Smooth muscle cell of the brain vasculature (primary cell): ENCODE results near the gene CPSF4L.

Source experiments
- DNase-seq: peaks from one replicate; pipeline ENCODE4 v3.0.0-alpha.2; 2012; ENCODE audit warnings: low read depth, low spot score

CPSF4L gene

DNA sequence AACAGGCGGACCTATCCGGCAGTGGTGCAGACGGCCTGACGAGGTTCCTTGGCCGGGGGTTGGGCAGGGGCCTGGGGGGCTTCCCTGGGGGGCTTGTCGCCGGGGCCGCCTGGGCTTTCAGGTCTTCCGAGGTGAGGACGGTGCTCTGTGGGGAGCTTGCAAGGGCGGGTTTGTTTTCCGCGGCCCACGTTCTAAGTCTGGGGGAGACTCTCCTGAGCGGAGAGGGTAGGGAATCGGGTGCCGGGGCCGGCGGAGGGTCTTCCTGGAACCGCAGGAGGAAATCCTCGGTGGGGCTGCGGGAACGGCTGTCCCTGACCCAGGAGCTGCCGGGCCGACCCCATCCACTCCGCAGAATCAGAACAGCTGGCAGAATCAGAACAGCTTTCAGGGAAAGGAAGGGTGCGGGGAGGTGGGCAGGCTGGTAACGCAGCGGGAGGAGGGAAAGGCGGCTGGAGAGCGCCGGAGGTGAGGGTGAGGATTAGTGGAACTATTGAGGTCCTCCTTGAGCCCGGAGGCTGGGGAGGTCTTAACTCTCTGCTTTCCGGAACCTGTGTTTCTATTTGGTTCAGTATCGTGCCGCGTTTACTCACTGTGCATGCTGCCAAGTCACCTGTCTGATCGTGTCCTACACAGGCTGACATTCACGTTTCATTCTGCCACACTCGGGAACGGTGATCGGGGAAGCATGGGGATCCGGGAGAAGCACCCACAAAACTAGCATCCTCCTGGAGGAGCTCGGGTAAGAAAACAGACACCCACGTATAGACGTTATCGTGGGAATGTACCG, 28.9 kb downstream of the CPSF4L start:
- no peak for DNase-seq

DNA sequence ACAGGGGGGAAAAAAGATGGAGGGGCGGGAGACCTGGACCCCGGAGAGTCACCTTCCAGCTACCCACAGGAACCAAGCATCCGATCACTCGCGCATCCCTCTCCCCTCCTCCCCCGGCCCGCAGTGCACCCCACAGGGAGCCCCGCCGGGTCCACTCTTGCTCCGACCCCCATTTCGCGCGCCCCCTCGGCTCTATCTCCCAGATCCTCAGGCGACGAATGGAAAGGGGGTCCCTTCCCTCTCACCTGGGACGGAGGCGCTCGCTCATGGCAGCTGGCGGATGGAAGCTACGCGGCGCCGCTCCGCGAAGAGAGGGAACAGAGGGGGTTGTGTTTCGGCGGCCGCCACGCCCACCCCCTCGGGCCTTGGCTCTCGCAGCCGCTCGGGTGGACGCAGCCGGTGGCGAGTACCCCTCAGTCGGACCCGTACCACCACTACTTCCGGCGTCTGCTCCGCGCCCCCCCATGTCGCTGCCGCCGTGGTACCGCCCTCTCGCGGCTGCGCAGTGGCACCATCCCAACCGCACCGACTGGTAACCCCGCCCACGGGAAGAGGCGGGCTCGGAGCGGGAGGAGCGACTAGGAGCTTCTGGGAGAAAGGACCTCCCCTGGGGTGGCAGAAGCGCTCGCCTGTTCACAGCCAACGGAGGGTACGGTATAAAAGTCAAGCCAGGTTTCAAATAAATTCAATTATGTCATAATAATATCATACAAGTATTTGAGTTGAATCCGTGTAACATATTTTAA, 29.7 kb downstream of the CPSF4L start:
- DNase-seq, result peak; percentile 88

DNA sequence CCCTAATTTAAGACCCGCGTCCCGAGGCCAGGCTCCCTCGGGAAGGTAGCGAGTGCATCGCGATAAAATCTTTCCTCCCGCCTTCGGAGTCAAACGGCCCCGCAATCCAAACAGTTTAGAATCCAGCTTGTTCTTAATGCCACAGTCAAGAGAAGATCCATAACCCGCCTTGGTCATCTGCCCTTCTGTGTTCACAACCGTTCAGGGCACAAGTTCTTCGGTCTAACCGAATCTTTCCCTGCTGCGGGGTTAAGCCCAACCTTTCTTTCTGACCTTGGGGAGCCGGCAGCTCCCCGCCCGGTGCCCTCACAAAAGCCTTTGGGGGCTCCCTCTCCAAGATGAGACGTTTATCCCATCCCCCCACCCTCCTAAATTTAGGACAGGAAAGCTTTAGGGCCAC, 30.3 kb downstream of the CPSF4L start:
- no peak for DNase-seq

DNA sequence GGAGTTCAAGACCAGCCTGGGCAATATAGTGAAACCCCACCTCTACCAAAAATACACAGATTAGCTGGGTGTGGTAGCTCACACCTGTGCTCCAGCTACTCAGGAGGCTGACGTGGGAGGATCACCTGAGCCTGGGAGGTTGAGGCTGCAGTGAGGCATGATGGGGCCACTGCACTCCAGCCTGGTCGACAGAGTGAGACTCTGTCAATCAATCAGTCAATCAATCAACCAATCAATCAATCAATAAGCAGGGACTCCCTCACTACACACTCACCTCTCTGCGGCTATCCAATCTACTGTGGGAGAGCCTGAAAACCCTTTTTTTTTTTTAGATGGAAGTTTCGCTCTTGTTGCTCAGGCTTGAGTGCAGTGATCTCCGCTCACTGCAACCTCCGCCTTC, 31.6 kb downstream of the CPSF4L start:
- no peak for DNase-seq

DNA sequence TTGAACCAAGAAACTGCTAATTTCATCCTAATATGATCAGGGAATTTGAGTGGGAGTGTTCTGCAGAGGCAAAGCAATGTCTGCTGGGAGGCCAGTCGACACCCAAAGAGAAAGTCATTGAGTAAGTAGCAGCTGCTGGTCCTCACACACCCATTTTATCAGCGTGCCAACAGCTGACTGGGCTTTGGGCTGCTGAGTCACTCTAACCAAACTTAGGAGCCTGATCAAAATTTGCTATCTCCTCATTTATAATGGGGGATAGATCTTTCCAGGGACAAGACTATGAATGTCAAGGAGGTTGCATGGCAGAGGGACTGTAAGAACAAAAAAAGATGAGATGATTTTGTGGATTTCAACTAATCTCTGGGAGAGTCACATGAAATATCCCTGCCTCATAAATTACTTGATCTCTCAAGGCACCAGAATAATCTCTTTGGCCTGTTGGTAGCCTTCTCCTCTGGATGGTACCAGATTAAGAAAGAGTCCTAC, 32.9 kb downstream of the CPSF4L start:
- no peak for DNase-seq

DNA sequence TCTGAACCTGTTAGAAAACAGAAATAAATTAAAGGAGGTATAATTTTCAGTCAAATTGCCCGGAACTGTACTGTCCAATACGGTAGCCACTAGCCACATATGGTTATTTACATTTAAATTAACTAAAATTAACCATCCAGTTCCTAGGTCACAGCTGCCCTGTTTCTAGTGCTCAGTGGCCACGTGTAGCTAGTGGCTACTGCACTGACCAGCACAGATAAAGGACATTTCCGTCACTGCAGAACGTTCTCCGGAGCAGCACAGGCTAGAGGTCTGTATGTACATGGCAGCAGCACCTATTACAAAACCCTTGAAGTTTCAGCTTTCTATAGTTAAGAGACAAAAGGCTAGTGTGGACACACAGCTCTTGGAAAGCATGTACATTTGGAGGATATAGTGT, 33.7 kb downstream of the CPSF4L start:
- no peak for DNase-seq

DNA sequence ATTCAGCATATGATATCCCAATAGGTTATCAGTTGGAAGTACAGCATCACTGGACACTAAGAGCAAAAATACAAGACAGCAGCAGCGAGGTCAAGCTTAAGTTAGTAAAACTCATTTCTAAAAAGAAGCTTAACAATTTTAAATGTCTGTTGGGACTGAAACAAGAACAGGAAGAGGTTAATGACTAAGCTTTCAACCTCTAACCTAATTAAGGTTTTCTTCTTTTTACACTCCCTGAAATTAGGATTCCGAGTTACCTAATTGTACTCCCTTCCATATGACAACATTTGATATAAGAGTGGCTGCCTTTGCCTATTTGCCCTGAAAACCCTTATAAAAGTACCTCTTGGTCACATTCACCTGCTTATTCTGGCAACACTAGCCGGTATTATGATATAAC, 34.3 kb downstream of the CPSF4L start:
- DNase-seq, result no peak

DNA sequence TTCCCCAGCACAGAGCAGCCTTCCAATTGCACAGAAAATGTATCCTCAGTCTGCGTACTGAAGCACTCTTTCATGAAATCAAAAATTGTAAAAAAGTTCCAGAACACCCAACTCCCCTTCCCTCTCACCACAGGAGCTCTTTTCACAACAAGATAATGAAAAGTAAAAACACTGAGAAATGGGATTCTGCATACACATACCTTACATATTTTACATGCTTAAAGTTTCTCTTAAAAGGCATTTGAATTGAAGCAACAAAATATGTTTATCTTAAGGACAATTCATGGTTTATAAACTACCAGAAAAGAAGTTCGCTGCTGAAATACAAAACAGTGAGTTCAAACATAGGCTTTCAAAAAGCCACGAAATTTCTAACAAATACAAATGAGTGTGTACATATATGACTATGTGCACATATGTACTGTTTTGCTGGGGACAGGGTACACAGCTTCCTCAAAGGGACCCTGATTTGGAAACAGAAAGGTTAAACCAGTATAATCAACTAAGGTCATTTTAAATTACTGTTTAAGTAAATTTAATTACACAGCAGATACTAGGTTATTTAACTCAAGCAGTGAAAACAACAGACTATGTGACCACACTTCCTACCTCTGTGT, 35.0 kb downstream of the CPSF4L start:
- no peak for DNase-seq

DNA sequence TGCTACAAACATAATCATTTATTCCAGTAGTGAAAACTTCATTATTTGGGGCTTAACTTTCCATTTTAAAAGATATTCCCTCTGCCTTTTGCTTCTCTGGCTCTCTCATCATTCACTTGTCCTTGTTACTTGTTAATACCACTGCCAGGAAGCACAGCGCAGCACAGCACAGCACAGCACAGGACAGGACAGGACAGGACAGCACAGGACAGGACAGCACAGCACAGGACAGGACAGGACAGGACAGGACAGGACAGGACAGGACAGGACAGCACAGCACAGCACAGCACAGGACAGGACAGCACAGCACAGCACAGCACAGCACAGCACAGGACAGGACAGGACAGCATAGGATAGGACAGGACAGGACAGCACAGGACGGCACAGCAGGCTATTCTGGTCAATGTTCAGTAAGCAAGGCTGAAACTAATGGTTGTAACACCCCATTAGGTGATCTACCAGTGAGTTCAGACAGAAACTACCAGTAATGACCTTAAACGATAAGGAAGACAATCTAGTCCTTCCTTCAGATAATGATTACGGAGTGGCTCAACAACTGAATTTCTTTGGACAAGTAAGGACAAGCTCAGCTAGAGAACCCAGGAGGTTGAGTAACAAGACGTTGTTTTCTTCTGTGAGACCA, 36.9 kb downstream of the CPSF4L start:
- no peak for DNase-seq

DNA sequence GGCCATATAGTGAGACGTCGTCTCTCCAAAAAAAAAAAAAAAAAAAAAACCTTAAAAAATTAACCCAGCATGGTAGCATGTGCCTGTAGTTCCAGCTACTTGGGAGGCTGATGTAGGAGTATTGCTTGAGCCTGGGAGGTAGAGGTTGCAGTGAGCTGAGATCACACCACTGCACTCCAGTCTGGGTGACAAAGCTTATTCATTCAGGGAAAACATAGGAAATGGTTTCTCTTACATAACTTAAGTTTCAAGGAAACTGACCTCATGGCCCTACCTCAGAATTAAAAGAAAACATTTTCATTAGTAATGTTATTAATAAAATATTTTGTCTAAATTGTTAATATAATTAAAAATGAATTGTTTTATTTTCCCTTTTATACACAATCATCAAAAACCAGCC, 37.4 kb downstream of the CPSF4L start:
- no peak for DNase-seq

DNA sequence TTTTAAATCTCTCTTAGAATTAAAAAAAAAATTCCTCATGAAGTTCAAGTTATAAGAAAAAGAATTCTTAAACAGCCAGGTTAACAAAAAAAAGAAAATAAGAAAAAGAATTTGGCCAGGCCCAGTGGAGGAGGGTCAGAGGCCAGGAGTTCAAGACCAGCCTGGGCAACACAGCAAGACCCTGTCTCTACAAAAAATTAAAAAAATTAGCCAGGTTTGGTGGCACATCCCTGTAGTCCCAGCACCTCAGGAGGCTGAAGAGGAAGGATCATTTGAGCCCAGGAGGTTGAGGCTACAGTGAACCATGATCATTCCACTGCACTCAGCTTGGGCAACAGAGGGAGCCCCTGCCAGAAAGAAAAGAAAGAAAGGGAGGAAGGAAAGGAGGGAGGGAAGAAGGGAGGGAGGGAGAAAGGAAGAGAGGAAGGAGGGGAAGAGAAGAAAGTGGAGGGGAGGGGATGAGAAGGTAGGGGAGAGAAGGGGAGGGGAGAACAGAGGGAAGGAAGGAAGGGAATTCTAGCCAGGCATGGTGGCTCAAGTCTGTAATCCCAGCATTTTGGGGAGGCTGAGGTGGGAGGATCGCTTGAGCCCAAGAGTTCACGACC, 38.0 kb downstream of the CPSF4L start:
- DNase-seq, result no peak

DNA sequence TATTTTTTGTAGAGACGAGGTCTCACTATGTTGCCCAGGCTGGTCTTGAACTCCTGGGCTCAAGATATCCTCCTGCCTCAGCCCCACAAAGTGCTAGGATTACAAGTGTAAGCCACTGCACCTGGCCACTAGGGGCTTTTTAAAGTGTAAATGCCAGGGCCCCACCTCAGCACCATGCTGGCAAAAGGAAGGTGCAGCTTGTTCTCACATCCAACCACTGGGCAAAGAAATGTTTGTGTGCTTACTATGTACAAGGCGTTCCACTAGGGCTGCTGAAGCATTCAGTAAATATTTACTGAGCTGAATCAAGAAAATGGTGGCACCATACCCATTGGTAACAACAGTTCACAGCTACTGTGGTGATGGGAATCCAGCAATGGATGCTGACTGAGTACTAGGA, 46.2 kb downstream of the CPSF4L start:
- DNase-seq, result no peak

DNA sequence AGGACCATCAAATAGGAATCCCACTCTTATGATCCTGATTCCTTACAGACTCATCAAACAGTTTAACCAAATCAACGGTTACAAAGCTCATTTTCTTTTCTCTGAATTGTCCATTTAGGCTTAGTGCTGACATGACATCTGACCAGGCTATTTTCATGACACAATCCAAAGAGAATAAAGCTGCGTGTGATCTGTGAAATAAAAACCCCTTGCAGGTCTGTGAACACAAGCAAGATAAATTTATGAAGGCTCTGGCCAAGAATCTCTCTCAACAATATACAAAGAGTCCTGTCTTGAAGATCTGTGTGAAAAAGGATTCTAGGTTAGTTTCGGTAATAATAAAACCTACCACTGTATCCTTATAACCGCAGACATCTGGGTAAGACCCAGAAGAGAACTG, 46.8 kb downstream of the CPSF4L start:
- no peak for DNase-seq

DNA sequence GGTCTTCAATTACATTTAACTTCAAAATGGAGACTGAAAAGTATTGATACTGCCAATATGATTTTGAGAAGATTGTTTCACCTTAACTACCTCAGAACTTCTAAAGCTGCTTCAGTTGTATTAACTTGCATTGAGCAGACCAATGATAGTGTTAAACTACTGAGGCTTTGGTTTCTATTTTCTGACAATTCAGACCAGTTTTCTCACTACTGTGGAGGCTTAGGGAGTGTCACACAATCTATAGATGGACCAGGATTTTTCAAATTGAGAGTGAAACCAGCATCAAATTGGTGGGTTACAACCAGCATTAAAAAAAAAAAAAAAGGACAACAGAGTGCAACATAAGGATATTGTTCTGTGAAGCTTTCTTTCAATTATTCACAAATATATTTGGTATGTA, 47.7 kb downstream of the CPSF4L start:
- no peak for DNase-seq

DNA sequence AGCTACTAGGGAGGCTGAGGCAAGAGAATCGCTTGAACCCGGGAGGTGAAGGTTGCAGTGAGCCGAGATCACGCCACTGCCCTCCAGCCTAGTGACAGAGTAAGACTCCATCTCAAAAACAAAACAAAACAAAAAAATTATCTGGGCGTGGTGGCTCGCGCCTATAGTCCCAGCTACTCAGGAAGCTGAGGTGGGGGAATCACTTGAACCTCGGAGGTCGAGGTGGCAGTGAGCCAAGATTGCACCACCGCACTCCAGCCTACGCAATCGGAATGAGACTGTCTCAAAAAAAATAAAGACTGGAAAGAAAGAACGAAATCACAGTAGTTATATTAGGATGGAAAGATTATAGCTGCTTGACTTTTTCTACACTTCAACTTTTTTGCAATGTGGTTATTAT, 49.9 kb downstream of the CPSF4L start:
- DNase-seq, result no peak

DNA sequence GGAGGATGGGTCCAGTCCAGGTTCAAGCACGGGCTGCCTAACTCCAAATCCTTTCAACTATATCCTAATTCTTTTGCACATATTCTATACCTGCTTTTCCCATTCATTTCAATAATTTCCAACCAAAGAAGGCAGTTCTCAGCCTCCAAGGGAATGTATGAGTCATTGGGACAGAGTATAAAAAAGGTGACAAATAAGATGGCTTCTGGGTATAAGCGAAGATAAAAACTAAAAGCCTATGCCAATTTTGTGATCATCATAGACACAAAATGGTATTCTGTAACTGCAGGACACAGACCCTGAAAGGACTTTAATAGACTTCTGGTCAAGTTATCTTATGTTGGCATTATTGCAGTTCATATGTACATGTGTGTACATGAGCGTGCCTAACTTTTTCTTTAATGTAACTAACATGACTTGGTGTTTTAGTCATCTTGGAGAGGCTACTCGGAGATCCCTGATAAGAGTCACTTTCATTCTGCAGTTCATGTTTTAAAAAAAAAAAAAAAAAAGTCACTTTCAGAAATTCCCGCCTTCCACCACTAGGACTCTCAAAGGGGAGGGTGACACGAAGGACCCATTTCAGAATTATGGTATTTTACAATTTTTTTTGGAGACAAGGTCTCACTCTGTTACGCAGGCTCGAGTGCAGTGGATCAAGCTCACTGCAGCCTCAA, 51.5 kb downstream of the CPSF4L start:
- no peak for DNase-seq

DNA sequence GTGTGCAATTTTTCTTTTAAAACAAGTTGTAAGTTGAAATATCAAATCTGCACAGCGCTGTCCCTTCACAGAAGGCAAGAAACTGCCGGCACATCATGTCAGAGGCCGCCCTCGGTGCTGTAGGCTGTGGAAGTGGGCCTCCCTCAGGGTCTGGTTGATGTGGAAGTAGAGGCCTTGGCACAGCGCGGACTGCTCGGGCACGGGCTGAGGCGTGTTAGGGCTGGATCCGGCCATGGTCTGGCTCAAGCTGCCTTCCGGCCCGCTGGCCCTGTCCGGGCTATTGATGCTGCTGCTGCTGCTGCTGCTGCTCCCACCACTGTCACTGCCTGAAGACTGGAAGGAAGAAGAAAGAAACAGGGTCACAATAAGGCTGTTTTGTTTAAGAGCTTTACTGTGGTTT, 52.2 kb downstream of the CPSF4L start:
- DNase-seq, result no peak

DNA sequence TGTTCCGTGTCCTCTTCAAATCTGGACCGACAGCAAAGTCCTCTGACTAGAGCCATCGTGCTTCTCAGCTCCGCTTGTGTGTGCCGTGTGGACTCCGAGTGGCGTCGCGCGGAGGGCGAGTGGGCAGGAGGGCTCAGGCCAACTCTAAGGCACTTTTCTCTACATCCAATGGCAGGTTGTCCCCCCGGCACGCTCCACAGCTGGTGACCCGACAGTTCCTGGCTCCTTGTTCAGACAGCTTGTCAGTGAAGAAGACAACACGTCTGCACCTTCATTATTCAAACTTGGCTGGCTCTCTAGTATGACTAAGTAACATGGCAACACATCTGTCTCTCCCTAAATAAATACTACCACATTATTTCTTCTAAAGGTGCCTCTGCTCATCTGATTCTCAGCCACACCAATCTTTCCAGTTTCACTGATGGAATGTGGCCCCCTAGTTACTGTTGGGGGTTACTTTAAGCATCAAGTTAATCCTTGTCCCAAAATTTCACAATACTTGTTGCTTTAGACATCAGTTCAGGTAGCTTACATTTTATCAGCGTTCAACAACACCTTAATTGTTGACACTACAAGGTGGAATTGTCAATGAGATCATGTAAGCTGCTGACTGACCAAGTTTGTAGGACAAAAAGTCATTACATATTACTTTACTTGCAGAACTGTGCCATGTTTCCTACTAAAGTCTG, 53.4 kb downstream of the CPSF4L start:
- DNase-seq, result no peak

DNA sequence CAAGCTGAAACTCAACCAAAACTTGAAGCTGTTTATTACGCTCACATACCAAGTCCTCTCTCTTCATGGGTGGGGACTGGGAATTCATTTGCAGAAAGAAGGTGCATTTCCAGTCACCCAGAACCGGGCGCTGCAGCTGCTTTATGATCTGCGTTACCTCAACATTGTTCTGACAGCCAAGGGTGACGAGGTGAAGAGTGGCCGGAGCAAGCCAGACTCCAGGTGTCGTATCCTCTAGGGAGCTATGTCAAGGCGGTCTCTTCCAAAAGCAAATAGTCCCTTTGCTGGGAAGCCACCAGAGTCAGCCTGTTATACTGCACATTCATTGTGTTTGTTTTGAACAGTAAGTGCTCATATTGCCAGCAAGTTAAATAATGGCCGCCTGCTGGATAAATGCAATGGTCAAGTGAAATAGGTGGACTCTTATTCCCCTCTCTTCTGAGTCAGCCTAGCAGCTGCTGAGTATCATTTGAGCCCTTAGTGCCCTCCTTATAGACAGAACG, 56.2 kb downstream of the CPSF4L start:
- no peak for DNase-seq

DNA sequence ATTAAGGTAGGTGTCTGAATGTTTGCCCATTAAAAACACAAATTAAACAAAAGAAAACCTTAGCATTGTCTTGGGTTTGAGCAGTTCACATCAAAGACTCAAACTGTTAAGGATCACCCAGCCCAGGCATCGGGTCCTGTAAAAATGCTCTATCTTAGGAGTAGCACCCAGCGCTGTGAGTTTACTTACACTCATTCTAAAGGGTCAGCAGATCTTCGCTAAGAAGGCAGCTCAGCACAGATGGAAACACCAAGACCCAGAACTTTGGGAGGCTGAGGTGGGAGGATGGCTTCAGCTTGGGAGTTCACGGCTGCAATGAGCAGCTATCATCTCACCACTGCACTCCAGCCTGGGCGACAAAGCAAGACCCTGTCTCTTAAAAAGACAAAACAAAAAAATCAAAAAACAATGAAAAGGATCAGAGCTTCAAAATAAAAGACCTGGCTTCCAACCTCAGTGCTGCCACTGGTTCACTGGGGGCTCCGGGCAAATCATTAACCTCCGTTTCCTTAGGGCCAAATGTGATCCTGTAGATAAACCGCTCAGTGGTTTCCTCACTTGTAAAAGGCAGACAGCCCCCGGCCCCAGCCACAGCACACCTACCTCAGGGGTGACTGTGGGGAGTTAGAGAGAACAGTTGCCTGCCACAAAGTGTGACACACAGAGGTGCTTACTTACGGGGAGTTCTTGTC, 57.7 kb downstream of the CPSF4L start:
- no peak for DNase-seq
